ENCODE measurements around the gene MAP4.
"Not testable (repeated sequence)": the region's sequence is repeated elsewhere in the genome, so short reads cannot be mapped to it uniquely, and the experiment has no call there.

The MAP4 gene

DNA sequence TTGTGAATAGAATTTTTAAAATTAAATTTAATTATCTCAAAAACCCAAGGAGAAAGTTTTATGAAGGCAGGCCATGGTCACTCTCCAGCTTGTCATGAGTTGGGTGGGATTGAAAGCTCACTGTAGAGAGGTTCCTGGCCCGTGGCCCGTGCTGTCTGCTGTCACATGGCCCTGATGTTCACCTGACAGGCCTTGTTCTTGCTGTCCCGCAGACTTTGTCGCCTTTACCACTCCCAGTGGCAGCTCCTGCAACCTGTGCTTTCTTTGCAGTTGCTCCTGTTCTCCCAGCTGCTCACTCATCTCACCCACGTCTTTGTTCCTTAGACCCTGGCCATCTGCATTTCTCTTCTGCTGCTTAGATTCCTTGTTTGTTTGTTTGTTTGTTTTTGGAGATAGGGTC, 177.7 kb downstream of the MAP4 start:
- no peak for DNase-seq (ENCODE audit: low read depth)

DNA sequence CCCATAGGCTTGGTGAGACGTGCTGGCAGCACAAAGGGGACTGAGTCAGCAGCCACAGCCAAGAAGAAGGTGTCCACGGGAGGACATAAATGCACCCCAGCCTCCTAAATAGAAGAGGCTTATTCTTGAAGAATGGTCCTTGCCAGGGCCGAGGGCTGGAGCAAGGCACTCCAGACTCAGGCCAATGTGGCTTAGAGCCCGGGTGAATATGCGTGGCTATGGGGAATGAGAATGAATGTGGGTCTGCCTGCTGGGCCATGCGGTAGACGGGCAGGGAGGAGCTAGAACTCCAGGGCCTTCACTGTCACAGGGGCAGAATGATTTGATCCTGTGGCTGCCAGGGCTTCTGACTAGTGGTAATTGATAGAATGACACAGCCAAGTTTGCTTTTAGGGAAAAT, 179.2 kb downstream of the MAP4 start:
- DNase-seq (ENCODE audit: low read depth) = no peak

DNA sequence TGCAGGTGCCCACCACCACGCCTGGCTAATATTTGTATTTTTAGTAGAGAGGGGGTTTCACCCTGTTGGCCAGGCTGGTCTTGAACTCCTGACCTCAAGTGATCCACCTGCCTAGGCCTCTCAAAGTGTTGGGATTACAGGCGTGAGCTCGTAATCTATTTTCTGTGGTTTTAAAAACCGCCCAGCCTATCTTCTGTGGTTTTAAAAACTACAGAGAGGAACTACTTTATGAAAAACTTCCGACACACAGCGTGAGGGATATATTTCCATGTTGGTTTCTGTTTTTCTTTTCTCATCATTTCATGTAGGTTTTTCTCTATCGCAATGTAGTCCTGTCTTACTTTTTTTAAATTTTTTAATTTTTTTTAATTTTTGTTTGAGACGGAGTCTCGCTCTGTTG, 186.7 kb downstream of the MAP4 start:
- not testable (repeated sequence) for DNase-seq (ENCODE audit: low read depth)

DNA sequence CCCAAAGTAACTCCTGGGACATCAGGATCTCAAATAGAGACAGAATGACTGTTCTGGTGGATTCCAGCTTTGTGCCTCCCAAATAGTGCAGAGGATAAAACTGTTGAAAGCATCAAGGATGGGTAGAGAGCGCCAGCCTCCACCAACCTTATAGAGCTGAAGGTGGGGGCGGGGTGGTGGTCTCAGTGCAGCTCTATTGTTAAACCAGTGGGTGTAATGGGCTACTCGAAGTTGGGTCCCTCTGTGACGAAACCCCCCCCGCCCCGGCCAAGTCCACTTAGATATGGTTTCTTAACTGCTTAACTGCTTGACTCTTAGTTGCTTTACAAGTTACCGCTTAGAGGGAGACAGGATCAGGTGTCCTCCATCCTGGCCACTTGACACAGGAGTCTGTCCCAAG, 190.6 kb downstream of the MAP4 start:
- DNase-seq (ENCODE audit: low read depth) = no peak

DNA sequence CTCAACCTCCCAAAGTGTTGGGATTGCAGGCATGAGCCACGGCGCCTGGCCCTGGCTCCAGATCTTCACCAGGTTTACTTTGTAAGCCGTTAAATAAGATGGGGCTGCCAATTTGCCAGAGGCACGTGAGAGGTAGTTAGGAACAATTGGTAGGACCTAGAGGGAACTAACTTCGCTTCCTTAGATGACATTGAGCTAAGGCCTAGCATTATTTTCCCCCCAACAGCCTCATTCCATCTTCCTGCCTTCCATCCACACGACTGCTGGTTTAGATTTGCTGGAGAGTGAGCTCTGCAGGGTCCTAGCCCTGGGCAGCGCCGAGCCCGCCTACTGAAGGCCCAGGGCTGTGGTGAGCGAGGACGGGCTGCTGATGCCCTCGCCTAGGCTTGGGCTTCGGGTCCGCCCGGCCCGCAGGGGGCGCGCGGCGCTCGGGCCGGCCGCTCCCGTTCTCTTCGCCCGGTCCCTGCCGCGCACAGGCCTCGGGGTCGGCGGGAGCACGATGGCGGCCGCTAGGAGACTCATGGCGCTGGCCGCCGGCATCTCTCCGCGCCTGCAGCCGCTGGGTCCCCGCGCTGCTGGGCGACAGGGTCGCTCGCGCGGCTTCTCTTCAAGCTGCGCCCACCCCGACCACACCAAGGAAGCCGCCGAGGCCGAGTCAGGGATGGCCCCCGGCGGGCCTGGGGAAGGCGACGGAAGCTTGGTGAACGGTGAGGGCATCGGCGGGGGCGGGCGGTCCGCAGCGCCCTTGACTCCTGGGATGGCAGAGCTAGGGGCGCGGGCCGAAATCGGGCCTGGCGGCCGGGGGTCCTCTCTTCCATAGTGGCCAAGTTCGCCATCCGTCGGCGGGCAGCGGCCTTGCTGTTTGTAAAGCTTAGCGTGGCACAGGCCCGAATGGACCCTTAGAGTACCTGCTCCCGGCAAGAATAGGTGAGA, 191.4 kb downstream of the MAP4 start:
- peak; percentile 85 for DNase-seq (ENCODE audit: low read depth)

DNA sequence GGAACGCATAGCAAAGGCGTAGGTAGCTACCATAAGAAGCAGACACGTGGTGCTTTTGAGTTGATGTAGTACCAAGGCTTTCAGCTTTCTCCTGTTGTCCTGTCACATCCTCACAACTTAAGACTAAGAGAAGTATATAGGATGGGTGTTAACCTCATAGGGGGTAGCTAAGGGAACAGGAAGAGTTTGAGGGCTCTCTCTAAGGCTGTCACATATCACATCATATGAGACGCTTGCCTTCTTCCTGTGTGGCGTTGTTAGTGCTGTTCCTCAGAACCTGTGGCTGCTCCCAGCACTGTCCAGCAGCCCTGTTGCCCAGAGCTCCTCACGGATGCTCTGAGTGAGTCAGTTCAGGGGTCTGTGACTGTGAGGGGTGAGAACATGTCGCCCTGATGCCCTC, 198.6 kb downstream of the MAP4 start:
- DNase-seq (ENCODE audit: low read depth) = no peak

DNA sequence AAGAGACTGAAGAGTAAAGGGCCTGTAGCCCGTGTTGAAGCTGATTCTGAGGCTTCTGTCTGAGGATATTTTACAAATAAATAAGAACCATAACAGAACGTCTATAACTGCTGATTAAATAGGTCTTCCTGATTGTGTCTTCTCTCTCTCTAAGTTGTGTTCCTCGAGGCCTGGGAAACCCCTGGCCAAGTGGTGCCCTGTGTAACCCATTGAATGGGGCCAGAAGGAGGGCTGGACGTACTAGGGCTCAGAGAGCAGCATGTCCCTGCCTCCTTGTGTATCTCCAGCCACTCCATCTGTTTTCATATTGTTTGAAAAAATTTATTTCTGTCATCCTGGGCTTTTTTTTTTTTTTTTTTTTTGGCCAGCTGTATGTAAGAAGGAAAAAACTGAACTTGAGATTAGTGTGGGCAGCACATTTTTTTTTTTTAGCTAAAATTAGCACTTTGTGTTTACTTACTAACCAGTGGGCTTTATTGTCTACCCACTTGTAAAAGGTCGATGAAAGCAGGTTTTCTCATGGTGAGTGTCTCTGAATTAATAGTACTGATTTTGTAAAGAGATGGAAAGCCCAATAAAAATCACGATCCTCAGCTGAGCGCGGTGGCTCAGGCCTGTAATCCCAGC, 202.6 kb downstream of the MAP4 start:
- no peak for DNase-seq (ENCODE audit: low read depth)

DNA sequence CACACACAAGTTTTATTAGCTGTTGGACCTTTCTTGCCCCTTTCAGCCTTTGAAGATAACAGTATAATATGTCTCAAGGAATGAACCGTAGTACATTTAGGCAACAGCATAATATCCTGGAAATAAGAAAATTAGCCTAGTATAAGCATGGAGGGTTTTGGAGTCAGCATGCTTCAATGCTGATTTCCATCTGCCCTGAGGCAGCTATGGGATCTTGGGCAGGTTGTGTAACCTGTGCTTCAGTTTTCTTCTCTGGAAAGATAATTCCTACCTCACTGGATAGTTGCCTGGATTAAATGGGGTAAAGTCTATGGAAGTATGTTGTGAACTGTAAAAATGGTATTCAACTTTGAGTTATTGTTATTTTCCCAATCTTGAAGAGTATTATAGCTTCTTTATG, 211.6 kb downstream of the MAP4 start:
- DNase-seq (ENCODE audit: low read depth) = no peak

DNA sequence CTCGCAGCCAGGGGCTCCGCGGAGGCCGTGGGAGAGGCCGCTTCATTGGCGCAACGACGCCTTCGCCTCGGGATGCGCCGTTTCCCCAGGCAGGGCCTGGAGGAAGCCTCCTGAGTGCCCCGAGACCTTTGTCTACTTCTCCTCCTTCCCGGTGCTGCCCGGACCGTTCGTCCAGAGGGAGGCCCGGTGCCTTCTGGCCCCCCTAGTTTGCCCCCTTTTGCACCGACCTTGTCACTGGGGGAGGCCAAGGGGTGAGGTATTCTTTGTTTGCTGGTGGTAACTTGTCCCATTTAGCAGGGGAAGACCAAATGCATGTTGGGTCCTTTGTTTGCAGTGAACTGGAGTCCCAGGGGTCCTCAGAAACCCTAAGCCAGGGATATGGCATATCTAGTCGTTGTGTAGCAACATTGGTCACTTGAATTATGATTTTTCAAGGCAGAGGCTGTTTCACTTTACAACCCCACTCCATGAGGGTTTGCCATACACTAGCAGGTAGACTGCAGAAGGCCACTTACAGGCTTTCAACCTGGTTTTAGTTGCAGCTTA, 212.7 kb downstream of the MAP4 start:
- no peak for DNase-seq (ENCODE audit: low read depth)

DNA sequence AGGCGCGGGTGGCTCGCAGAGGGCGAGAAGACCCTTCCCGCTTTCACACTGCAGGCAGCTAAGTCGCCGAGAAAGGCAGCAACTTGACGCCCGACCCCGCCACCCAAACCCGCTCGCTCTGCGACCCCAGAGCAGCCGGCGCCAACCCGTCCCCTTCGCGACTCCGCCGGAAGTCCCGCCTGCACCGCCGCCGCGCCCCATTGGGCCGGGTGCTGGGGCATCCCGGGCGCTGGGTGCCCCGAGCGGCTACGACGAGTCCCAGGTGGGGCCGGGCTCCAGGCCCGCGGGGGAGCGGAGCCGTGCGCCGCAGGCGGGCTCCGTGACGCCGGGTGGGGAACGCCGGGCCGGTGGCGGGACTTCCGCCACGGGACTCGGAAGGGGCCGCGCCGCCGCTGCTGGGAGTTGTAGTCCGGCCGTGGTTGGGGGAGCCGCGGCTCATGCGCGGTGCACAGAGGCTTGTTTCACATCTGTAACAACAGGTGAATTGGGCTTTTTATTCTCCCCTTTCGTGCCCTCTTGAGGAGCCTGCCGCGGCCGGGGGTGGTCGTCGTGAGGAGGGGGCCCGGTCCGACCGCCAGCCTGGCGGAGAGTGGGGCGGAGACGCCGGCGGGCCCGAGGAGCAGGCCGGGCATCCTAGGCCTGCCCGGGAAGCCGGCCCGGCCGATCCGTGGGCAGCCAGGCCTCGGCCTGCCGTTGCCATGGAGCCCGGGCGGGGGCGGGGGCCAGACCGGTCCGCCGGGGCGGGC, 213.3 kb downstream of the MAP4 start, which contains the start of gene DHX30:
TSS of gene DHX30 (plus strand) at position 405 of the 746 bp plus-strand sequence. CDS start 7,546 bp downstream, outside the sequence.
- peak; percentile 85 for DNase-seq (ENCODE audit: low read depth)
